Brain microvascular endothelial cell (primary cell): ENCODE measurements around the gene IQSEC1.

Source experiments
- DNase-seq: peaks from one replicate; pipeline ENCODE4 v3.0.0-alpha.2; 2020
- H3K27ac ChIP-seq: fragments of 250-450 bp; sonication (Bioruptor Pico); 2 replicates; pipeline ENCODE4 v1.5.1; 2020; ENCODE audit warnings: mild to moderate bottlenecking, moderate library complexity
- H3K27me3 ChIP-seq: fragments of 250-450 bp; sonication (Bioruptor Pico); replicated peaks from 2 replicates; pipeline ENCODE4 v1.5.1; 2020; ENCODE audit warnings: mild to moderate bottlenecking
- H3K36me3 ChIP-seq: fragments of 250-450 bp; sonication (Bioruptor Pico); replicated peaks from 2 replicates; pipeline ENCODE4 v1.5.1; 2020; ENCODE audit warnings: mild to moderate bottlenecking
- H3K4me3 ChIP-seq: 2 replicates; pipeline ENCODE4 v1.5.1; 2011; ENCODE audit warnings: low read depth, mild to moderate bottlenecking, control low read depth, low read length, moderate library complexity
- in situ Hi-C: cut with HindIII; loops from 2 replicates; pipeline ENCODE4 v1.10.0; 2017; ENCODE audit warnings: low sequenced_read_pairs, low pct_ligation_motif_present
- TF ChIP-seq, protein P1 (sequence below): IDR thresholded peaks from 2 replicates; pipeline ENCODE4 v1.5.1; 2011; ENCODE audit warnings: low read depth, mild to moderate bottlenecking, moderate library complexity, low read length, control low read depth, inconsistent platforms; ENCODE audit errors: missing control alignments

The IQSEC1 gene

DNA sequence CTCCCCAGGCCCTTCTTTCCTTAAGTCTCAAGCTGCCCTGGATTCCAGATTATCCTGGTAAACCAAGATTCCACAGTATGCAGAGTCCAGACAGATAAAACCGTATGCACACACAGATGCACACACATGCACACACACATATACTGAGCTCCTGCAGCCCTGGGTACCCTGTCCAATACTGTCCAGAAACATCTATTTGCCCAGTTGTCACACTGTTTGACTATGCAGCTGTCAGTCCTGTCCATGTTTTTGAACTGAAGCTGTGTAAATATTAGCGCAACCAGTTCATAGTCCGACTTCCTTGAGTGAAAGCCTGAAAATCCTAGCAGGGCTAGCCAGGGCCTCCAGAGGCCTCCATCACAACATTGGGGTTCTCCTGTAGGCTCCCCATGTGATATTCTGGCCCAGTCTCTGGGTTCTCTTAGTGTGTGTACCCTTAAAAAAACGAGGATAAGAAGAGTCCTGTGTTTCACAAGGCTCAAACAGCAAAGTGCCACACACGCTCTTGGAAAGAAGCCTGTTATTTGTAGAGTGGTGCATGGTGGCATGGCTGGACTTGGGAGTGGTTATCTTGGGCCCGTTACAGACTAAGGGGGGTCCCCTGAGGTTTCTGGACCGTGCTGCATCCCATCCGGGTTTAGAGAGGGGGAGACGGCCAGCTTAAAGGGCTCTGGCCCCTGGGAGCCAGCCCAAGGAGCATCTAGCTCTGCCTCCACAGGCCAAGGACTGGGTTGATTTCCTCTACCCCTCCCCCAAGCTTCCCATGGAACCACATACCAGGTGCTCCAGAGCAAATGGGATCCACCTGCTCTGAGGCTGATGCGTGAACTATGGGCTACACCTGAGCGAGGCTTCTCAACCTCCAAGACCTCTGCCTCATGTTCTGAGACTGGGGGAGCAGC, 108.3 kb downstream of the IQSEC1 start:
- Histone ChIP-seq H3K36me3 (no peaks in the 10 kb centered on the region), H3K27ac (no peak overlapping the region), H3K27me3 (no peaks in the 10 kb centered on the region), H3K4me3 (no peak overlapping the region)
- in situ Hi-C loops = no loop called here
- no peak for DNase-seq
- TF ChIP-seq, protein P1, sequence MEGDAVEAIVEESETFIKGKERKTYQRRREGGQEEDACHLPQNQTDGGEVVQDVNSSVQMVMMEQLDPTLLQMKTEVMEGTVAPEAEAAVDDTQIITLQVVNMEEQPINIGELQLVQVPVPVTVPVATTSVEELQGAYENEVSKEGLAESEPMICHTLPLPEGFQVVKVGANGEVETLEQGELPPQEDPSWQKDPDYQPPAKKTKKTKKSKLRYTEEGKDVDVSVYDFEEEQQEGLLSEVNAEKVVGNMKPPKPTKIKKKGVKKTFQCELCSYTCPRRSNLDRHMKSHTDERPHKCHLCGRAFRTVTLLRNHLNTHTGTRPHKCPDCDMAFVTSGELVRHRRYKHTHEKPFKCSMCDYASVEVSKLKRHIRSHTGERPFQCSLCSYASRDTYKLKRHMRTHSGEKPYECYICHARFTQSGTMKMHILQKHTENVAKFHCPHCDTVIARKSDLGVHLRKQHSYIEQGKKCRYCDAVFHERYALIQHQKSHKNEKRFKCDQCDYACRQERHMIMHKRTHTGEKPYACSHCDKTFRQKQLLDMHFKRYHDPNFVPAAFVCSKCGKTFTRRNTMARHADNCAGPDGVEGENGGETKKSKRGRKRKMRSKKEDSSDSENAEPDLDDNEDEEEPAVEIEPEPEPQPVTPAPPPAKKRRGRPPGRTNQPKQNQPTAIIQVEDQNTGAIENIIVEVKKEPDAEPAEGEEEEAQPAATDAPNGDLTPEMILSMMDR = no peak

DNA sequence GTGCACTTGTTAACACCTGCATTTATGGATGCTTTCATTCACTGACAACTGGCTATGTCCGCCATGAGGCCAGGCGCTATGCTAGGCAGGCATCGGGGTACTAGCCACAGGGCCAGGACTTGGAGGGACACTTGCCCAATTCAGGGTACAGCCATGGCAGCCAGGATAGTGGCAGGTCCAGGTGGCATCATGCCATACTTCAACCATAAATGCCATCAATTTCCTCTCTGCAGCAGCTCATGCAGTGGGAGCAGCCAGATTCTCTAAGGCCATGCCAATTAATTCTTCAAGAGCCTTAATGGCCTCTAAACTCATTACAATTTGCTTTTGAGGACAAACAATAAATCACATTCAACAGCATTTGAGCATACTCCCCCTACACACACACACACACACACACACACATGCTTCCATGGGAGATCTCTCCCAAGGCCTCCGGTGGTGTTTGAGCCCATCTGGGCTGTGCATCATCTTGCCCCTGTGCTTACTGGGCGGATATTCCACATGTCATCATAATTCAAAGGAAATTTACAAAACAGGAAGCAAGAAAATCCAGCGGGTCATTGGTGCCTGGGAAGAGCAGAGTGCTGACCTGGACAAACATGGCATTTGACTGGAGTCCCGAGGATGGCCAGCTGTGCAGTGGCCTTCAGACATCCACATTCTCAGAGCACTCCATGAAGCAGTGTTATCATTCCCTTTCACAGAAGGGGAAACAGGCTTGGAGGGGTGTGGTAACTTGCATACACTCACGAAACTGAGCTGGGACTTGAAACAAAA, 109.1 kb downstream of the IQSEC1 start:
- in situ Hi-C loops = no loop called here
- no peak for DNase-seq
- TF ChIP-seq, protein P1 = no peak
- no peaks in the 10 kb centered on the region for H3K36me3 ChIP-seq
- no peaks in the 10 kb centered on the region for H3K27me3 ChIP-seq
- H3K27ac ChIP-seq = no peak overlapping the region
- H3K4me3 ChIP-seq = no peak overlapping the region

DNA sequence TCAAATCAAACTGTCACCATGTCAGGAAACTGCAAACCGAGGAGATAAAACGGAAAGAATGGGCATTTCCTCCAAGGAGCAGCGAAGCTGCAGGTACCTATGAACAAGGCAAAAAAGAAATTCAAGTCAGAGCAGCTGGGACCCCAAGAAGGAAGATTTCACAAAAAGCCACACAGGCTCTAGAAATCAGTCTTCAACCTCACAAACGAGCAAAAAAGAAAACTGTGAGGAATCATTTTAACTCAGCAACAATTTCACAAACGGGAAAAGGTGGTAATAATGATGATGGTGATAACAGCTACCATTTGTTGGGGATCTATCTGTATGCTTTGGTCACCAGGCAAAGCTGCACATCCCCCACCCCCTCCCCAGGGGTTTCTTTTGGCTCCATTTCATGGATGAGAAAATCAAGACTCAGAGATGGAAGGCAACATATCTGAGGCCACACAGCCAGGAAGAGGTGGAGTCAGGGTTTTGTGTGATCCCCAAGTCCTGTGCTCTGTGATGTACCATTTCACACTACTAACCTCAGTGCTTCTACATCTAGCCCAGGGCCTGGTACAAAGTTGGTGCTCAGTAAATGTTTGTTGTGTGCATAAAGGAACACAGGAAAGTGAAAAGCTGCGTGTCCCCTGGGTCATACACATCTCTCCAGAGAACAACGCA, 109.9 kb downstream of the IQSEC1 start:
- H3K36me3 ChIP-seq = no peaks in the 10 kb centered on the region
- no peak for DNase-seq
- no peak overlapping the region for H3K4me3 ChIP-seq
- H3K27ac ChIP-seq = no peak overlapping the region
- H3K27me3 ChIP-seq = no peaks in the 10 kb centered on the region
- in situ Hi-C loops = no loop called here
- TF ChIP-seq, protein P1 = no peak

DNA sequence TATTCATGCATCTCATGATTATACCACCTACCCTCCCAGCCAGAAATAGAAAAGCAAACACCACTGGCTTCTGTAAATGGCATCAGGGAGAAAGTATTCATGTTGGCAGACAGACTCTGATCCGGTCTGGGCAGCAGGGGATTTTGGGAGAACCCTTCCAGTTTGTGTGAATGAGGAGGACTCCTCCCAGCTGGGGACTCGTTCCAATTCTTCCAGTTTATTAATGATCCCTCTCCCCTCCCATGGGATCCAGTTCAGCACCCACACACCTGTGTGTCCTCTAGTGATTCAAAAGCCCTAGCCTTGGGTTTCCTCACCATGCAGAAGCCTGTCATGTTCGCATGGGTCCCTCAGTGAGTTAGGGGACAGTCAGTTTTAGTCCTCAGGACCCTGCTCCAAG, 110.9 kb downstream of the IQSEC1 start:
- in situ Hi-C loops = no loop called here
- Histone ChIP-seq H3K4me3 (no peak overlapping the region), H3K27me3 (no peaks in the 10 kb centered on the region), H3K27ac (no peak overlapping the region), H3K36me3 (no peaks in the 10 kb centered on the region)
- TF ChIP-seq, protein P1 = no peak
- no peak for DNase-seq

DNA sequence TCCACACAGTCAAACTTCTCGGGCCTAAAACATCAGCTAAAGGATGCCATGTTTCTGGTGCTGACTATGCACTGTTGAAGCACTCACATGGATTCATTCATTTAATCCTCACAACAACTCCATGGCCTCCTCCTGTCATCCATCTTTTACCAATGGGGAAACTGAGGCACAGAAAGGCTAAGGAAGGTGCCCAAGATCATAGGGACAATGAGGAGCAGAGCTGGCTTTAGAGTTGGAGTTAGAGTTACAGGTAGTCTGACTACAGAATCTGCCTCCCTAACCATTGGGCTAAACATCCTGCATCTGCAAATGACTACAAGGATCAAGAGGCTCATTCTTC, 111.6 kb downstream of the IQSEC1 start:
- Histone ChIP-seq H3K27me3 (no peaks in the 10 kb centered on the region), H3K27ac (no peak overlapping the region), H3K36me3 (no peaks in the 10 kb centered on the region), H3K4me3 (no peak overlapping the region)
- TF ChIP-seq, protein P1 = no peak
- no peak for DNase-seq
- in situ Hi-C loops = no loop called here
